IPS DF 6.9 (cell line): ENCODE results near the gene DLGAP1.
A peak's percentile ranks its signal among the peaks of the same experiment; 100 is the strongest.

Experiments used
- DNase-seq: peaks from one replicate; pipeline ENCODE4 v3.0.0-alpha.2; 2013; ENCODE audit warnings: low read depth, low spot score
- H3K27ac ChIP-seq: one replicate; pipeline ENCODE4 v1.5.1; 2013; ENCODE audit warnings: low read length, control low read depth
- H3K27me3 ChIP-seq: 2 replicates; pipeline ENCODE4 v1.6.1; 2013; ENCODE audit warnings: mild to moderate bottlenecking, low read length; ENCODE audit not compliant: control insufficient read depth, insufficient read depth
- H3K36me3 ChIP-seq: 2 replicates; pipeline ENCODE4 v1.6.1; 2013; ENCODE audit warnings: low read length; ENCODE audit not compliant: control insufficient read depth, insufficient read depth
- H3K4me1 ChIP-seq: 2 replicates; pipeline ENCODE4 v1.6.1; 2013; ENCODE audit warnings: low read length; ENCODE audit not compliant: control insufficient read depth, insufficient read depth
- H3K4me3 ChIP-seq: 2 replicates; pipeline ENCODE4 v1.5.1; 2013; ENCODE audit warnings: mild to moderate bottlenecking, low read length
- H3K9me3 ChIP-seq: 2 replicates; pipeline ENCODE4 v1.6.1; 2013; ENCODE audit warnings: low read length, inconsistent platforms; ENCODE audit not compliant: control insufficient read depth, insufficient read depth
- WGBS: extraction: QIAGEN DNeasy Blood & Tissue Kit; methylation state at CpG from one replicate; pipeline ENCODE4 v1.1.7; 2013; ENCODE audit warnings: mixed read lengths, missing lambda C conversion rate; ENCODE audit not compliant: insufficient read length, insufficient coverage; 5-methylcytosine and 5-hydroxymethylcytosine counted together

Gene DLGAP1

GRCh38 chr18:3498698-3499471 is 956.2 kb downstream of the DLGAP1 start:
- H3K27me3 ChIP-seq, result no peaks in the 10 kb centered on the region; the same call in 1 of the 2 replicates
- H3K9me3 ChIP-seq, result no peaks in the 10 kb centered on the region
- no peak overlapping the region for H3K27ac ChIP-seq
- H3K4me3 ChIP-seq, result peak overlapping the region; percentile 13; the same call in 1 of the 2 replicates
- WGBS, result no CpG with 5 or more reads among the region's 58 CpGs
- H3K36me3 ChIP-seq, result no peaks in the 10 kb centered on the region
- peak; percentile 29 for DNase-seq
- peaks cover 5% of the 10 kb centered on the region for H3K4me1 ChIP-seq

GRCh38 chr18:3495691-3496430 is 959.2 kb downstream of the DLGAP1 start:
- Histone ChIP-seq H3K4me3 (no peak overlapping the region), H3K36me3 (no peaks in the 10 kb centered on the region), H3K27me3 (no peaks in the 10 kb centered on the region; the same call in 1 of the 2 replicates), H3K27ac (no peak overlapping the region), H3K9me3 (no peaks in the 10 kb centered on the region), H3K4me1 (peaks cover 7% of the 10 kb centered on the region)
- WGBS, result no CpG with 5 or more reads among the region's 7 CpGs
- DNase-seq, result no peak

GRCh38 chr18:3494569-3494968 is 960.5 kb downstream of the DLGAP1 start:
- H3K36me3 ChIP-seq, result no peaks in the 10 kb centered on the region
- no peak overlapping the region for H3K27ac ChIP-seq
- no peaks in the 10 kb centered on the region for H3K9me3 ChIP-seq
- no peak overlapping the region for H3K4me3 ChIP-seq
- no CpG with 5 or more reads among the region's 5 CpGs for WGBS
- DNase-seq, result no peak
- H3K27me3 ChIP-seq, result no peaks in the 10 kb centered on the region; the same call in 1 of the 2 replicates
- H3K4me1 ChIP-seq, result peaks cover 2% of the 10 kb centered on the region

GRCh38 chr18:3494245-3494526 is 960.9 kb downstream of the DLGAP1 start:
- no CpG with 5 or more reads among the region's 4 CpGs for WGBS

GRCh38 chr18:3493501-3494244 is 961.4 kb downstream of the DLGAP1 start:
- no peaks in the 10 kb centered on the region for H3K9me3 ChIP-seq
- no peaks in the 10 kb centered on the region for H3K36me3 ChIP-seq
- DNase-seq, result no peak
- no peaks in the 10 kb centered on the region; the same call in 1 of the 2 replicates for H3K27me3 ChIP-seq
- peaks cover 1% of the 10 kb centered on the region; the same call in 1 of the 2 replicates for H3K4me1 ChIP-seq
- no peak overlapping the region for H3K27ac ChIP-seq
- no peak overlapping the region for H3K4me3 ChIP-seq
- no CpG with 5 or more reads among the region's 9 CpGs for WGBS

More at GRCh38 chr18:3494245-3494526, 960.9 kb downstream of the DLGAP1 start:
- peaks cover 1% of the 10 kb centered on the region for H3K4me1 ChIP-seq
- no peaks in the 10 kb centered on the region; the same call in 1 of the 2 replicates for H3K27me3 ChIP-seq
- H3K36me3 ChIP-seq, result no peaks in the 10 kb centered on the region
- H3K4me3 ChIP-seq, result no peak overlapping the region
- H3K27ac ChIP-seq, result no peak overlapping the region
- DNase-seq, result no peak
- no peaks in the 10 kb centered on the region for H3K9me3 ChIP-seq

- Histone ChIP-seq H3K4me3 (no peak overlapping the region), H3K9me3 (no peaks in the 10 kb centered on the region), H3K36me3 (no peaks in the 10 kb centered on the region), H3K4me1 (peaks cover 1% of the 10 kb centered on the region; the same call in 1 of the 2 replicates), H3K27me3 (no peaks in the 10 kb centered on the region), H3K27ac (no peak overlapping the region)
- WGBS, result no CpG with 5 or more reads among the region's 2 CpGs
- DNase-seq, result no peak
These were observed 962.4 kb downstream of the DLGAP1 start for GRCh38 chr18:3492721-3493120.

GRCh38 chr18:3491981-3492555 is 963.0 kb downstream of the DLGAP1 start:
- Histone ChIP-seq H3K36me3 (no peaks in the 10 kb centered on the region), H3K27ac (no peak overlapping the region), H3K9me3 (no peaks in the 10 kb centered on the region), H3K4me3 (no peak overlapping the region), H3K27me3 (no peaks in the 10 kb centered on the region), H3K4me1 (peaks cover 1% of the 10 kb centered on the region; the same call in 1 of the 2 replicates)
- WGBS, result no CpG with 5 or more reads among the region's 1 CpG
- DNase-seq, result no peak

GRCh38 chr18:3489462-3489861 is 965.6 kb downstream of the DLGAP1 start:
- no peak overlapping the region for H3K27ac ChIP-seq
- H3K36me3 ChIP-seq, result no peaks in the 10 kb centered on the region
- no peak for DNase-seq
- H3K27me3 ChIP-seq, result no peaks in the 10 kb centered on the region
- no peaks in the 10 kb centered on the region for H3K9me3 ChIP-seq
- no CpG with 5 or more reads among the region's 6 CpGs for WGBS
- peaks cover 1% of the 10 kb centered on the region; the same call in 1 of the 2 replicates for H3K4me1 ChIP-seq
- H3K4me3 ChIP-seq, result no peak overlapping the region

- no peak for DNase-seq
- H3K36me3 ChIP-seq, result no peaks in the 10 kb centered on the region
- H3K27ac ChIP-seq, result no peak overlapping the region
- H3K9me3 ChIP-seq, result no peaks in the 10 kb centered on the region
- no peak overlapping the region for H3K4me3 ChIP-seq
- H3K27me3 ChIP-seq, result no peaks in the 10 kb centered on the region
- WGBS, result no CpG with 5 or more reads among the region's 7 CpGs
- no peaks in the 10 kb centered on the region; the same call in 1 of the 2 replicates for H3K4me1 ChIP-seq
These were observed 968.6 kb downstream of the DLGAP1 start for GRCh38 chr18:3486512-3486911.
